ENCODE results near the gene PAF1.

PAF1 gene

DNA sequence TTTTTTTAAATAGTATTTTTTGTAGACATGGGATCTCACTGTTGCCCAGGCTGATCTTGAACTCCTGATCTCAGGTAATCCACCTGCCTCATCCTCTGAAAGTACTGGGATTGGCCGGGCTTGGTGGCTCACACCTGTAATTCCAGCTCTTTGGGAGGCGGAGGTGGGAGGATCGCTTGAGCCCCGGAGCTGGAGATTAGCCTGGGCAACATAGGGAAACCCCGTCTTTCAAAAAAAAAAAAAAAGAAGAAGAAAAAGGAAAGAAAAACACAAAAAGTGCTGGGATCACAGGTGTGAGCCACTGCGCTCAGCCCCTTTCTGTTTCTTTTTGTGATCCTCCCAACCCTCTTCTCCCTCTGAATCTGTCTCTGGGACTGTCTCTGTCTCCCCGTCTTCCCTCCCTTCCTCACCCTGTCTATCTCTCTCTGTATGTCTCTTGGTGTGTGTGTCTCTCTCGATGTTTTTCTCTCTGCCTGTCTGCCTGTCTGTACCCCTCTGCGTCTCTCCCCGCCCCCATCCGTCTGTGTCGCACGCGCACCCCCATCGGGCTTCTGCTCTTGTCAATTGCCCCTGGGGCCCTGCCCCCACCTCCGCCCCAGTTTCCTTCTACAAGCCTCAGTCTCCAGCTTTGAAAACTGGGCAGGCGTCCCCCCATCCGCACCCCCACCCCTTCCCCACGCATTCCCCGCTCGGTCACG, 15.2 kb upstream of the PAF1 start:
- DNase-seq (ENCODE audit: low read depth), result no peak

DNA sequence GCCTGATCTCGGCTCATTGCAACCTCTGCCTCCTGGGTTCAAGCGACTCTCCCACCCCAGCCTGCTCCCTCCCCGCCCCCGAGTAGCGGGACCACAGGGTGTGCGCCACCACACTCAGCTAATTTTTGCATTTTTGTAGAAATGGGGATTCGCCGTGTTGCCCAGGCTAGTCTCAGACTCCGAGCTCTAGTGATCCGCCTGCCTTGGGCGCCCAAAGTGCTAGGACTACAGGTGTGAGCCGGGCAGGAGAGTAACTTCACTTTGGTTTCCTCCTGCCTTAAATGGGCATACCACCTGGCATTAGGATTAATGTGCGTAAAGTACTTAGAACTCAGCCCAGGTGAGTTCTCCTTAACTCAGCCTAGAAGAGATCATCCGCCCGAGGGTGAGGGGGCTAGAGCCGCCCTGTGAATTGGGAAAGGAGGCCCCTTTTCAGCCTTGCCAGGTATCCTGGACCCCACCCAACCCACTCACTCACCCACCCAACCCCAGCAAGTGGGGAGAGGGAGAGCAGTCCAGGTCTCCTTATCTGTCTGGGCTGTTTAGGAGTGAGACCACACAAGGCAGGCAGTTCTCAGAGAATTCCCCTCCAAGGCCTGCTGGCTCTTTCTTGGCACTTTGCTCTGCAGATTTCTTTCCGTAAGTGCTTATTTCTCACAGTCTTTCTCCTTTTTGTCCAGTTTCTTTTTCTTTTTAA, 14.5 kb upstream of the PAF1 start:
- no peak for DNase-seq (ENCODE audit: low read depth)

DNA sequence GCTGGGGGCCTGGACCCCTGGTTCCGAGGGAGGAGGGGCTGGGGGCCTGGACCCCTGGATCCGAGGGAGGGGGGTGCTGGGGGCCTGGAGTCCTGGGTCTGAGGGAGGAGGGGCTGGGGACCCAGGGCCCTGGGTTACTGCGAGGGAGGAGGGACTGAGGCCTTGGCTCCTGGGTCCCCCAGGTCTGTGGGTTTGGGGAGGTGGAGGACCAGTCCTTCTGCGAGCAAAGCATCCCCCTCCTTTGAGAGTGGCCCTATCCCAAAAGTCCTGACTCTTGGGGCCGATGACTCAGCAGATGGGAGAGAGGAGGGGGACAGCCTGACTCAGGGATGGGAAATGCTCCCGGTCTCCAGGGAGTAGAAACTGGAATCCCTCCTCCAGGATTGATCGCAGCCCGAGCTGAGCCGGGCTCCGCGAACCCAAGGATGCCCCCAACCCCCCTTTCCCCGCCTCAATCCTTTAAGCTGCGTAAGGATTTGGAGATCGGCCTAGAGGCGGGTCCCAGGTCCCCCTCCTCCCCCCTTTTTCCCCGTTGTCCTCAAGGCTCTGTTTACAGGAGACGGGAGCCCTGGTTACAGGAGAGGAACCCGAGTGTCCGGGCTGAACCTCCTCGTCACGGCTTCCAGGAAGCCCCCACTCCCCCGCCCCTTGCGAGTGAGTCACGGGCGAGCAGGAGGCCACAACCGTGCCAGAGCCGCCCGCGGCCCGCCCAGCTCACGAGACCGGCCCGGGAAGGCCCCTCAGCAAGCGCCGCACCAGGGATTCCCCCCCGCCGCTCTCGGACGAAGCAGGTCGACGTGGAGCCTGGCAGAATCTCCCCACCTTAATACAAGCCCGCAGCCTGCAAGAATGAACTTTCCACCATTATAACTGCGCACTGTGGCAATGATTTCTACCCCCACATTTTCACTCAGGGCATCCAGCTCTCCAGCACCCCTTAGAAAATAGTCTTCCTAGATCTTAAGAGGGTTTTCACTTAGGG, 12.7 kb upstream of the PAF1 start:
- peak; percentile 97 for DNase-seq (ENCODE audit: low read depth)

GRCh38 chr19:39402346-39403300, 11.7 kb upstream of the PAF1 start:
- peak; percentile 86 for DNase-seq (ENCODE audit: low read depth)

GRCh38 chr19:39401549-39402345, 10.8 kb upstream of the PAF1 start:
- peak; percentile 73 for DNase-seq (ENCODE audit: low read depth)

DNA sequence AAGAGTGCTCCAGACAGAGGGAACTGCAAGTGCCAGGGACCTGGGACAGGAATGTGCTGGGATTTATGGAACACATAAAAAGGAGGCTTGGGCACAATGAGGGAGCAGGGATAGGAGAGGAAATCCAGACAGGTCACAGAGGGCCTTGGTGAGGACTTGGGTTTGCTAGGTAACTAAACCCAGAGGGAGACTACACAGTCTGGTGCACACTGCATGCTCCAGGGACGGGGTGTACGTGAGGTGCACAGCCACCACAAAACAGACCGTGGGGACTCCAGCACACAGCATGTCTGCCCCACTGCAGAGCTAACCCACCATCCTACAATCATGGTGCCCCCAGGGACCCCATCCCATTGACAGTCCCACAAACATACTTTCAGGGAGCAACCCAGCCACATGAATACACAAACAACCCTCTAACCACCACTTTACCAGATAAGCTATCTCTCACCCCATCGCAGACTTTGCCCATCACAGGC, 10.2 kb upstream of the PAF1 start:
- no peak for DNase-seq (ENCODE audit: low read depth)

- DNase-seq (ENCODE audit: low read depth), result no peak
Observed at GRCh38 chr19:39400061-39400460, 9.2 kb upstream of the PAF1 start.

- DNase-seq (ENCODE audit: low read depth), result no peak
Observed at GRCh38 chr19:39399668-39400050, 8.8 kb upstream of the PAF1 start.

GRCh38 chr19:39398297-39398864, 7.5 kb upstream of the PAF1 start:
- peak; percentile 90 for DNase-seq (ENCODE audit: low read depth)

DNA sequence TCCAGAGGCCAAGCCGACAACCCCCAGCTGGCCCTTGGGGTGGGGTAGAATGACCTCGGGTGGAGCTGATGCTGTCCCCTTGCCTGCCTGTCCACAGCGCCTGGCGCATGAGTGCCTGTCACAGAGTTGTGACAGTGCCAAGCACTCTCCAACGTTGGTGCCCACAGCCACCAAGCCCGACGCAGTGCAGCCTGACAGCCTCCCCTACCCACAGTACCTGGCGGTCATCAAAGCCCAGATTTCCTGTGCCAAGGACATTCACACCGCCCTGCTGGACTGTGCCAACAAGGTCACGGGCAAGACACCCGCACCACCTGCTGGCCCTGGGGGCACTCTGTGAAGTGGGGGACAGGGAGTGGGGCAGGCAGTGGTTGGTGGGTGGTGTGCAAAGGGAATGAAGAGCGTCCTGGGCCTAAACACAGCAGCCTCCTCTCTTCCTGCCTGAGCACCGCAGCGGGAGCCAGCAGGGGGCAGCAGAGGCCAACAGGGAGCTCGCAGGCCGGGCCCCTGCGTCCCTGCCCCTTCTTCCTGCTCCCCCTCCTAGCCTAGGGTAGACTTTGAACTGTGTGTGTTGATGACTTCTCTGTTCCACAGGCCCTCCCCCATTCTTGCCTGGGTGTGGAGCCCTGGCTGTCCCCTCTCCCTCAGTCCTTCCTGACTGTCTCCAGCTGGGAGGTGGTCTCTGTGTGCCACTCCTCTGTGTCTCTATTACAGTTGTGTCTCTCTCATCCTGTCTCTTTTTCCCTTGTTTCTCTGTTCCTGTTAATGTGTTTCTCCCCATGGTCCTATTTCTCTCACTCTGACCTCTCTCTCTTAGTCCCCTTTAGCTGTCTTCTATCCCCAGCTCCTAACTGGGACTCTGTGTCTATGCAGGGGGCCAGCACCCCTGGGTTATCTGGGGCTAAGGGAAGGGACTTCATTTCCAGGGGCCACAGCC, 6.7 kb upstream of the PAF1 start:
- DNase-seq (ENCODE audit: low read depth), result peak; percentile 84

DNA sequence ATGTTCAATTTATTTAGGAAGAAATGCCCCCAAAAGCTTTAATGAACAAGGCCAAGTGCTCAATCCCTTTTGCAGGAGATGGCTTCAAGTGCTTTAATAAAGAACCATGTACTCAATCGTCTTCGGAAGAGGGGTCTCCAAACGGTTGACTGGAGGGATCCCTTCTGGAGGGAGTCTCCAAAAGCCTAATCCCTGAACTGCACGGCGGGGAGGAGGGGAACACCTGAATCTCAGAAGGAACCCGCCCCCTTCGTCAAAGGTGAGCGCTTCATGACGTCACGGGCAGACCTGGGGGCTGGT, 505 bp downstream of the PAF1 start:
- DNase-seq (ENCODE audit: low read depth), result no peak

DNA sequence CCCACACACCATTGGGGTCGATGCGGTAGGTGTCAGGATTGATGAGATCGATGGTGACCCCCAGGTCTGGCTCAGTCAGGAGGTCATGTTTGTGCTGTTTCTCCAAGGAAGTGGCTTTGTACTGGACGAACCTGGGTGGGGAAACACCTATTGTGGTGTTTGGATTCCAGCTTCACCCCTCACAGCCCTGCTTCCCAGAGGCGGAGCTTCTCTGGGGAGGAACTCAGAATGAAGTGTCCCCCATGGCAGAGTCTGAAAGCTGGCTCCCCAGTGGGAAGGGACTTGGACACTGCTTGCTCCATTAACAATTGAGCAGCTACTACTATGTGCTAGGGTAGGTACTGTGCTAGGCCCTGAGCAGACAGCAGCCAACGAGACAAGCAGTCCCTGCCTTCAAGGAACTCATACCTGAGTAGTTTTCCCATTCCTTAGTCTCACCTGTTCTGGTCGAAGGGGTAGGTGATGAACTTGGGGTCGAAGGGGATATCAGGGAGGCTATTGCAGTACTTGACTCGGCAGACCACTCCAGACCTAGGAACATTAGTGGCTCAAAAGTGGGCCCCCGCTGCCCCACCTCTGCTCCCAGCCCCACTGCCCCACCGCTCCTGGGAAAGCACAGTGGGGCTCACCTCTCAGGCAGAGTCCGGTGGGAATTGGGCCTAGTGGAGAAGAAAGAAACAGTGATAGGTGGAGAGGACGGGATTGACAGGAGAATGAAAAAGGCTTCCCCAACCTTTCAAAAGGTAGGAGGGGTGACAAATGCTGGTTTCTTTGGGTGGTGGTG, 1.1 kb downstream of the PAF1 start:
- no peak for DNase-seq (ENCODE audit: low read depth)

DNA sequence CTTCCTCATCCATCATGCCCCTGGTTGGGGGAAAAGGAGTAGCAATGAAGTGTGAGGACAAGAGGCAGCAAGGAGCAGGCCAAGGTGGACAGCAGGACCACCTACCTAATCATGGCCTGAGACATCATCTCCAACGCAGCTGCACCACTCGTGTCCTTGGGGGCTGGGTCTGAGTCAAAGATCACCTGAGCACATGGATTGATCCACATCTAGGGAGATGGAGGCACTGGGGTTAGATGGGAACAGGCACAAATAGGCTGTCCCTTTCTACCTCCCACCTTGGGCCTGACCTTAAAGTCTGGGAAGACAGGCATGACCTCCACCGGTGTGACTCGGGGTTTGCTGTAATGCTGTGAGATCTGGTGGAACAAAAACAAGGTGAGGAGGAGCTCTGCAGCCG, 2.2 kb downstream of the PAF1 start:
- DNase-seq (ENCODE audit: low read depth), result no peak

DNA sequence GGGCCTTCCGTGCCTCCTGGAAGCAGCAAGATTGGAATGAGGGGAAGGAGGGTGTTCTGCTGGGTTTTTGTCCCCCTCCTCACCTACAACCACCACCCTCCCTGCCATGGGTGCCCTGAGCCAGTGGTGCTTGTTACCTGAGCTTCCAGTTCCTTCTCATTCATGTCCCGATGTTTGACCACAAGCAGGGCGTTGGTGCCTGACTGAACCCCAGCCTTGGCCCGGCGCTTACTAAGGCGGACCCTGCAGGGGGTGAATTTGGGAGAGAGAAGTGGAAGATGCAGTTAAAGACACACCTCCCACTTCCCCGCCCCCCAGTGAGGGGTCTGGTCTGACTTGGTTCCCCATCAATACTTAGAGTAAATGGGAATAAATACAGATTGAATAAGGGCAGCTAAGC, 4.3 kb downstream of the PAF1 start:
- no peak for DNase-seq (ENCODE audit: low read depth)

GRCh38 chr19:39385629-39386411, 5.1 kb downstream of the PAF1 start:
- no peak for DNase-seq (ENCODE audit: low read depth)

DNA sequence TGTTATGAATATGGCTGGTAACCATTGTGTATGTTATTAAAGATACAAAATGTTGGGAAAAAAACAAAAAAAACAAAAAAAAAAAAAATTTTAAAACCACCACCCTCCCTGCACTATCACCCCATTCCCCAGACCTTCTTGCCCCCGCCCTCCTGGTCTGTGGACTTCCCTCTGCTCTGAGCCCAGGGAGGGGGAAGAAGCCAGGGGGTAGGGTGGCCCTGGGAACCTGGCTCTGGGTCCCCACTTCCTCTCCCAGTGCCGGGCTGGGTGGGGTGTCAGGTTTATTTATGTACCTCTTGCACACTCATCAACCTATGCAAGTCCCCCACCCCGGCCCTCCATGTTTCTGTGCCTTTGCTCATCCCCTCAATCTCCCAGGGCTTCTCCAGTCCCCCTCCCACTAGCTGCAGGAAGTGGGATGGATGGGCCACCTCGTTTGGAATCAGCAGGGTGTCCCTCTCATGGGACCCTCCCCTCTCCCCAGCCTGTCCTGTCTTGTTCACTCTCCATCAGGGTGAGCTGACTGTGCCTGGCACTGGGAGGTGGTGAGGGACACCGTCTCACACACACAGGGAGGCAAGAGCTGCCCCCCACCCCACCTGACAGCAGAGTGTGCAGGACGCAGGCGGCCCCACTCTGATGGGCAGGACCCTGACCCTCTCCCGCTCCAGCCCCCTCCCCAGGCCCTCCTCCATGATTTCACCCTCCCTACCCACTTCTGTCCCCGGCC, 5.9 kb downstream of the PAF1 start:
- no peak for DNase-seq (ENCODE audit: low read depth)

All from ELR (cell line).